ENCODE results near the gene NAA50.

- TF ChIP-seq CTCF (IDR thresholded peaks at IDR 0.05 in 4 of 5, conservative IDR thresholded peaks at IDR 0.05 in 1 of 5) (no peak), POLR2A (IDR thresholded peaks at IDR 0.05) (no peak)
These were observed 67.3 kb downstream of the NAA50 start for GRCh38 chr3:113678773-113679172.

Measured in gastrocnemius medialis (tissue), 4 donors.